ENCODE data around the gene ALOX15. TPM values are rescaled to one million over a fixed set of nuclear protein-coding genes. Genes with fewer than 3 reads are reported as not detected.

ALOX15 gene
- total RNA-seq, 1 donor from 2014 or later: 0.45 TPM

DNA sequence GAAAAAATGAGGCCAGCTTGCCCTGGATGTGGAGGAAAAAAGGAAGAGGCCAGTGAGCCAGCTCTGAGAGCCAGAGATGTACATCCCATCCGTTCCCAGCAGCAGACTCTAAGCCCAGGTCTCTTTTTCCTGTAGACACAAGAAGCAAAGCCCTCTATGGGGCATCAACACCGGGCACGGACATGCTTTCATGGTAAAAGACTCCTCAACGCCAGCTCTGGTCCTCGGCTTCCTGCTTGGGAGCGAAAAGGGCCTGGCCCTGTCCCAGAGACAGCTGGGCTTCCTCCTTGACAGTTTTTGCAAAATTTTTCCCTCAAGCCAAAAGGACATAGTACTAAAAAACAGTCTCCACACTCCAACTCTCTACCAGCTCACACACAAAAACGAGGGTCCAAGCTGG, 35.3 kb upstream of the ALOX15 start:
- peaks cover 38% of the 10 kb centered on the region for H3K36me3 Mint-ChIP-seq
- no peaks in the 10 kb centered on the region for H3K9me3 Mint-ChIP-seq
- TF ChIP-seq, protein P1, sequence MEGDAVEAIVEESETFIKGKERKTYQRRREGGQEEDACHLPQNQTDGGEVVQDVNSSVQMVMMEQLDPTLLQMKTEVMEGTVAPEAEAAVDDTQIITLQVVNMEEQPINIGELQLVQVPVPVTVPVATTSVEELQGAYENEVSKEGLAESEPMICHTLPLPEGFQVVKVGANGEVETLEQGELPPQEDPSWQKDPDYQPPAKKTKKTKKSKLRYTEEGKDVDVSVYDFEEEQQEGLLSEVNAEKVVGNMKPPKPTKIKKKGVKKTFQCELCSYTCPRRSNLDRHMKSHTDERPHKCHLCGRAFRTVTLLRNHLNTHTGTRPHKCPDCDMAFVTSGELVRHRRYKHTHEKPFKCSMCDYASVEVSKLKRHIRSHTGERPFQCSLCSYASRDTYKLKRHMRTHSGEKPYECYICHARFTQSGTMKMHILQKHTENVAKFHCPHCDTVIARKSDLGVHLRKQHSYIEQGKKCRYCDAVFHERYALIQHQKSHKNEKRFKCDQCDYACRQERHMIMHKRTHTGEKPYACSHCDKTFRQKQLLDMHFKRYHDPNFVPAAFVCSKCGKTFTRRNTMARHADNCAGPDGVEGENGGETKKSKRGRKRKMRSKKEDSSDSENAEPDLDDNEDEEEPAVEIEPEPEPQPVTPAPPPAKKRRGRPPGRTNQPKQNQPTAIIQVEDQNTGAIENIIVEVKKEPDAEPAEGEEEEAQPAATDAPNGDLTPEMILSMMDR (IDR thresholded peaks at IDR 0.05; ENCODE audit: unreplicated experiment): no peak
- H3K27ac Mint-ChIP-seq: no peak overlapping the region
- peaks cover 7% of the 10 kb centered on the region for H3K4me1 Mint-ChIP-seq
- H3K27me3 Mint-ChIP-seq (ENCODE audit: low read depth): no peaks in the 10 kb centered on the region
- H3K4me3 Mint-ChIP-seq: no peak overlapping the region
- no peak for DNase-seq (ENCODE audit: low spot score in 2 of 2, unreplicated experiment in 2 of 2)

DNA sequence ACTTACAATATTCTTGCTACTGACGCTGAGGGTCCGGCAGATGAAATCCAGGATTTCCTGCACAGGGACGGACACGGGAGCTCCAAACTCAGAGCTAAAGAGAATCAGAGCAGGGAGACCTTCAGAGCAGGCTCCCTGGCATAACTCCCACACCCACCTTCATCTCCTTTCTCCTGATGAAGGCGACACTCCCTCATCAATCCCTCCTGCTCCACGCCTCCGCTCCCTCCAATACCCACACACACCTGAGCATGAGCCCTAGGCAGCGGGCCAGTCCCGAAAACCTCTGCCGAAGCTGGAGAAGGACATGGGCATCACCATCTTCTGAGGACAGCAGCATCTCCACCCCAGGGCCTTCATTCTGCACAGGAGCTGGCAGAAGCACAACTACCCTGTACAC, 34.3 kb upstream of the ALOX15 start:
- Mint-ChIP-seq H3K36me3 (peaks cover 43% of the 10 kb centered on the region), H3K4me1 (peaks cover 7% of the 10 kb centered on the region), H3K4me3 (no peak overlapping the region), H3K27me3 (ENCODE audit: low read depth) (no peaks in the 10 kb centered on the region), H3K27ac (no peak overlapping the region), H3K9me3 (no peaks in the 10 kb centered on the region)
- DNase-seq (ENCODE audit: low spot score in 2 of 2, unreplicated experiment in 2 of 2): no peak
- TF ChIP-seq, protein P1 (IDR thresholded peaks at IDR 0.05; ENCODE audit: unreplicated experiment): no peak

DNA sequence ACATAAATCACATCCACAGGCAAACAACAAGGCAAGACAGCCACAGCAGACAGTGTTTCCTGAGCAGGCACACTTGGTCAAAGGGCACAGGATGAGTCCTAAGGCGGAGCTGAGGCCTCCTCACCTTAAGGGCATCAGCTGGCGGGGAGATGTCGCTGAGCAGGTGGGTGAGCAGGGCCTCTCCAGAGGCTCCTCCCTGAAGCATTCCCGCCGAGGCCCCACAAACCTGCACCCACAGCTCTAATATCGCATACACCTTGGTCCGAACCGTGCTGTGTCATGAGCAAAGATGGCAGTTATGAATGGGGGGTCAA, 33.2 kb upstream of the ALOX15 start:
- TF ChIP-seq, protein P1 (IDR thresholded peaks at IDR 0.05; ENCODE audit: unreplicated experiment): no peak
- H3K36me3 Mint-ChIP-seq: peaks cover 38% of the 10 kb centered on the region
- H3K27ac Mint-ChIP-seq: no peak overlapping the region
- H3K4me3 Mint-ChIP-seq: no peak overlapping the region
- H3K27me3 Mint-ChIP-seq (ENCODE audit: low read depth): no peaks in the 10 kb centered on the region
- H3K4me1 Mint-ChIP-seq: peaks cover 3% of the 10 kb centered on the region
- DNase-seq (ENCODE audit: low spot score in 2 of 2, unreplicated experiment in 2 of 2): no peak
- no peaks in the 10 kb centered on the region for H3K9me3 Mint-ChIP-seq

DNA sequence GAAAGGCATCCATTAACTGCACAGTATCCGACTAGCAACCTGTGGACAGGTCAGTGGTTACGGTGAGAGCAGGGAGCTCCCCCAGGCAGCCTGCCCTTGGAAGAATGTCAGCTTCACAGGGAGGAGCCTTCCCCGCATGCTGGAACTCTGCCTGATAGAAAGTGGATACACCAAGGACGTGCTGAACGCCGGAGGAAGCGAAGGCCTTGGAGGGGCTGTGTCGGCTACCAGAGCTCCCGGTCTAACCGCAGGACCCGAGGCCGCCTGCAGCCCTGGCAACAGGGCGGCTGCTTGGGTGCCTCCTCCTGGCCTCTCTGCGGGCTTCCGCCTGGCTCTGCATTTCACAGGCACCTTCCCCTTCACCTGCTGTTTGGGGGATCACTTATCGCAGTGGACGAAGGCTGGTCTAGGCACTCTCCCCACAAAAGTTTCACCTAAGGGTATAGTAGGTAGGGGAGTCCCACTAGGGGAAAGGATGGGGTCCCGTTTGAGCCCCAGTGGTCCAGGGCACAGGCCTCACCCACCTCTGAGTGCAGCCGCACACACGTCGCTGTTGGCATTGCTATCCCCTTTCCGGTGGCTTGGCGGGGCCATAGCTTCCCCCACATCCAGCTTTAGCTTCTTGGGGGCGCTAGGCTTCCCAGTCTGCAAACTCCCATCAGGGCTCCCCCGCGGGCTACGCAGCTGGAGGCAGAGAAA, 32.7 kb upstream of the ALOX15 start:
- H3K27ac Mint-ChIP-seq: no peak overlapping the region
- H3K4me3 Mint-ChIP-seq: no peak overlapping the region
- no peaks in the 10 kb centered on the region for H3K9me3 Mint-ChIP-seq
- TF ChIP-seq, protein P1 (IDR thresholded peaks at IDR 0.05; ENCODE audit: unreplicated experiment): no peak
- H3K27me3 Mint-ChIP-seq (ENCODE audit: low read depth): no peaks in the 10 kb centered on the region
- peaks cover under 1% of the 10 kb centered on the region for H3K4me1 Mint-ChIP-seq
- no peak for DNase-seq (ENCODE audit: low spot score in 2 of 2, unreplicated experiment in 2 of 2)
- H3K36me3 Mint-ChIP-seq: peaks cover 35% of the 10 kb centered on the region

DNA sequence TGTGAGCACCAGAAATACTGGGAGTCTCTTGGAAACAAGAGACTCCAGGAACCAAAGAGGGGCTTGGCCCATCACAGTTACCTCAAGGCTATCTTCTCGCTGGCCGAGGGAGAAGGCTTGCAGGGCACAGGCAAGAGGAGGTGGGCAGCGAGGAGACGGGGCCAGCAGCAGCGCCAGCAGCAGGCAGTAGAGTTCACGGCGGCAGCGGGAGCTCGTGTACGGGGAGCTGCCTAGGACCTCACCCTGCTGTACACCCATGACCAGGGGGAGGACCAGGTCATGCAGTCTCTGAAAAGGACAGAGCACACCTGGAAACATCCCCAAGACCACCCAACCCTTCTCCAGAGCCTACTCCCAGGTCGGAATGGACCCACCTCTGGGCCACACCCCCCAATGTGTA, 31.7 kb upstream of the ALOX15 start:
- Mint-ChIP-seq H3K4me1 (no peaks in the 10 kb centered on the region), H3K4me3 (no peak overlapping the region), H3K27me3 (ENCODE audit: low read depth) (no peaks in the 10 kb centered on the region), H3K9me3 (no peaks in the 10 kb centered on the region), H3K27ac (no peak overlapping the region), H3K36me3 (peaks cover 33% of the 10 kb centered on the region)
- no peak for DNase-seq (ENCODE audit: low spot score in 2 of 2, unreplicated experiment in 2 of 2)
- TF ChIP-seq, protein P1 (IDR thresholded peaks at IDR 0.05; ENCODE audit: unreplicated experiment): no peak

DNA sequence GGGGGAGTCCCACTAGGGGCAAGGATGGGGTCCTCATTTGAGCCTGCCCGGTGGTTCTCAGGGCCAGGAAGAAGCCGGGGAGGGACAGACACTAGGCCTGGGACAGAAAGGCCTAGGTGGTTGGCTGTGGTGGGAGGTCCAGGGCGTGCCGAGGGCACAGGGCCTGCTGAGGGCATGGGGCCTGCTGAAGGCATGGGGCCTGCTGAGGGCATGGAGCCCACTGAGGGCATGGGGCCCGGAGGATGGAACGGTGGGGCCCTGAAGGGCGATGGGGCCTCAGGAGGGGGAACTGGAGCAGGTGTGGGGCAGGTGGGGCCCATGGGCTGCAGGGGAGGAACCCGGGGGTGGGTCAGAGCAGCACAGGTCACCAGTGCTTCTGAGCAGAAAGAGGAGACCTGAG, 31.3 kb upstream of the ALOX15 start:
- H3K4me1 Mint-ChIP-seq: no peaks in the 10 kb centered on the region
- TF ChIP-seq, protein P1 (IDR thresholded peaks at IDR 0.05; ENCODE audit: unreplicated experiment): no peak
- H3K9me3 Mint-ChIP-seq: no peaks in the 10 kb centered on the region
- H3K27me3 Mint-ChIP-seq (ENCODE audit: low read depth): no peaks in the 10 kb centered on the region
- no peak overlapping the region for H3K27ac Mint-ChIP-seq
- no peak for DNase-seq (ENCODE audit: low spot score in 2 of 2, unreplicated experiment in 2 of 2)
- H3K36me3 Mint-ChIP-seq: peaks cover 33% of the 10 kb centered on the region
- no peak overlapping the region for H3K4me3 Mint-ChIP-seq
